SH-SY5Y (cell line): Measurements from ENCODE around the gene KATNBL1.

Experiments used
- GATA2 ChIP-seq: IDR thresholded peaks from 2 replicates; pipeline ENCODE4 v1.6.1; 2011; ENCODE audit warnings: mild to moderate bottlenecking, low read depth, low read length
- GATA3 ChIP-seq: IDR thresholded peaks from 2 replicates; pipeline ENCODE4 v1.6.1; 2011; ENCODE audit warnings: low read depth, mild to moderate bottlenecking, low read length, moderate library complexity

Gene KATNBL1

DNA sequence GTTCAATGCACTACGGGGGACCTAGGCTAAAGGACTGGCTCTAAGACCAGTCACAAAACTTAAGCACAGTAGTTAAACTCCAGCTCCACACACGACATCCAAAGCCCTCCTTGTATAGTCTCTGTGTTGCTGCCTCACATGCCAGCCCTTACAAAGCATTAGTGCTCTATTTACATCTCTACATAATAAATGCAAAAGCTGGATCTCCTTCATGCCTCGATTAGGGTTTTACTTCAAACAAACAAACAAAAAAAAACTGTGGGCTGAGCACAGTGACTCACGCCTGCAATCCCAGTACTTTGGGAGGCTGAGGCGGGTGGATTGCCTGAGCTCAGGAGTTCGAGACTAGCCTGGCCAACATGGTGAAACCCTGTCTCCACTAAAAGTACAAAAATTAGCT, 98.4 kb downstream of the KATNBL1 start:
- no peak for TF ChIP-seq GATA3
- no peak for TF ChIP-seq GATA2

DNA sequence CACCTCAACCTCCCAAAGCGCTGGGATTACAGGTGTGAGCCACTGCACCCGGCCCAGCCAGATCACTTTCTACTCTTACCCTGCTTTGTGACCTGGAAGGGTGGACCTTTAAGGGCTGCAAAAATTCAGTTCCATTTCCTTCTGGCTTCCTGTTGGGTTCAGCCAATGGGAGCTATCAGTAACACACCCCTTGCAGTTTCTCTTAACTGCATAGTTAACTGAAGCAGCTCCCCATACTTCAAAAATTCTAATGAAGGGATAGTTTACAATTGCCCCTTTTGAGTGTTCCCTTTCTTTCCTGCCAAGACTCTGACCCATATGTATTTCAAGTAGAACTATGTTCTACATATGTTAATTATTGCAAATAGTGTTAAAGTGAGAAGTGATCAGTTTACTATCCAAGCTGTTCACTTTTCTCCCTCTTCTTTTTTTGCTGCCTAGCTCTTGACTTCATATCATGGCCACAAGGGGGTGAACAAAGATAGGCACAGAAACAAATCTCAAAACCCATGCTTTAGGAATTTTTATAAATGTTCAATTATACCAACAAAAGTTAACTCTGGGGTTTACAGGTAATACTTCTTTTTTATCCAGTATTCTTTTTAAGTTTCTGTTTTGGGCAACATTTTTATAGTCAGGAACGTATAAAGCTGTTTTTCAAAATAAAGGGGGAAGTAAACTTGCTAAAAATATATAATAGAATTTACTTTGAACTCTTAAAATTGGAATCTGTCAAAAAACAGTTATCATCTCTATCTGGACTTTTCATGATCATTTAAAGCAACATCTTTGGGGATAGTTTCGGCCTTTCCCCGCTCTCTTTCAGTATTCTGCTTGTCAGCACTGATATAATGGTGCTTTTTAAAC, 99.9 kb downstream of the KATNBL1 start:
- no peak for TF ChIP-seq GATA2
- no peak for TF ChIP-seq GATA3

DNA sequence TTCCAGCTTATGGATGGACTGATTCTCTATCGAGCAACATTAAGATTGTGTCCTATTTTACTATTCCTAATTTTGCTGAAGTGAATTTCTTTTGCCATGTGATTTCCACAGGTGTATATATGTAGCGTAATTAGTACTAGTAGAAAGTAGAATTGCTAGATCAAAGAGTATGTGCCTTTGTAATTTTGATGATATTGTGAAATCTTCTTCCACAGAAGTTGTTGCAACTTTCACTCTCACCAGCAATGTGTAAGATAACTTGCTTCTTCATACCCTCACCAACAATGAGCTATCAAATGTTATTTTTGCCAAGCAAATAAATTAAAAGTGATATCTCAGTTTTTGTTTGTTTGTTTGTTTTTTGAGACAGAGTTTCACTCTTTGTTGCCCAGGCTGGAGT, 102.6 kb downstream of the KATNBL1 start:
- TF ChIP-seq GATA2 (no peak), GATA3 (no peak)

GRCh38 chr15:34106423-34106822, 103.5 kb downstream of the KATNBL1 start:
- no peak for TF ChIP-seq GATA3
- no peak for TF ChIP-seq GATA2

GRCh38 chr15:34102175-34102925, 107.5 kb downstream of the KATNBL1 start:
- peak; percentile 12; the same call in 1 of the 2 replicates for TF ChIP-seq GATA2
- no peak for TF ChIP-seq GATA3

DNA sequence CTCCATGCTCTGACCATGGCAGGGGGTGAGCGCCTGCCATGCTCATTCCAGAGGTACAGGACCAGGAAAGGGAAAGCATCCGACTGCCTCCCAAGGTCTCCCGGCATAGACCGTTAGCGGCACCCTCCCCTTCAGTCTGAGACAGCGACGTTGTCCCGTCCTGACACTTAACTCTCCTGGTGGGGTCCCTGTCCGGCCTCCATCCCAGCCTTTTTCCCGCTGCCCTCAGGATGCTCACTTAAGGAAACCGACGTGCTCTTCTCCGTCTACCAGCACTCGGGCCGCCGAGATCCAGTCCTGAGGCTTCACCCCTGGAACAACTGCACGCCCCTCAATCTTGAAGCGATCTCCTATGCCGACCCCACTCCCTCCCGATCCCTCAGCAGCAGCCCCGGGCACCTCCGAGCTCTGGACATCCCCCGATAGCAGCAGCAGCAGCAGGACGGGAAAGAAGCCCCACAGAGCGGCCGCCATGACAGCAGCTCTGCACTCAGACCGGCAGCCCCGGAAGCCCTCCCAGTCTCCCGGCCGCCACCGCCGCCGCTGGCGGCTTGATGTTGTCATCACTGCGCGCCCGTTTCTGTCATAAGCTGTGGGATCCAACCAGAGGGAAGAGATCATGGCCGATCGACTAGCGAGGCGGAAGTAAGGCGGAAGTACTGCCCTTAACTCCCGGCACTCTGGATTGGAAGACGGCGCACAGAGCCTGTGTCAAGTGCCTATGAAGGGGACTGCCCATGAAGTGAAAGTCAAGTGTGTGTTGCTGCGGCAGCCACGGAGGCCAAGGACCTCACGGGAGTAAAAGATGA, 108.3 kb downstream of the KATNBL1 start, which contains the start of the genes EMC7 and PGBD4:
Gene EMC7 (minus strand): TSS at position 497 of the 809 bp plus-strand sequence. CDS start 23 bp downstream, at position 474.
Gene PGBD4 (plus strand): TSS at position 718 of the 809 bp plus-strand sequence. CDS start 449 bp downstream, outside the sequence.
- TF ChIP-seq GATA2 = no peak
- no peak for TF ChIP-seq GATA3

DNA sequence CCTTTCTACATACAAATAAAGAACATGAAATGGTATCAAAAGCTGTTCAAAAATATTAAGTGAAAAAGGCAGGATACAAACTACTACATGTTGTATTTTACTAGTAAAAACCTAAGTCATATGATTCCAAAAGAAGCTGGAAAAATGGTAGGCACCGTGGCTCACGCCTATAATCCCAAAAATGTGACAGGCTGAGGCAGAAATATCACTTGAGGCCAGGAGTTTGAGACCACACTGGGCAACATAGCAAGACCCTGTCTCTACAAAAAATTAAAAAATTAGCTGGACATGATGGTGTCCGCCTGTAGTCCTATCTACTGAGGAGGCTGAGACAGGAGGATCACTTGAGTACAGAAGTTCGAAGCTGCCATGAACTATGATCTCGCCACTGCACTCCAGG, 110.0 kb downstream of the KATNBL1 start:
- no peak for TF ChIP-seq GATA2
- TF ChIP-seq GATA3 = no peak
